Lower lobe of right lung (tissue), 2 donors: Measurements from ENCODE around the gene FRMD3. TPM values are rescaled to one million over a fixed set of nuclear protein-coding genes. Genes with fewer than 3 reads are reported as not detected.
"Not testable (repeated sequence)": the region's sequence is repeated elsewhere in the genome, so short reads cannot be mapped to it uniquely, and the experiment has no call there.

Experiments used
- ATAC-seq, 2 donors: fragments of 200-7000 bp; cut with Tn5 transposase; one replicate each; pipeline ENCODE4 v1.9.1; 2020 to 2022; ENCODE audit warnings: mild to moderate bottlenecking in 2 of 2, moderate library complexity in 2 of 2
- DNase-seq: peaks from one replicate; pipeline ENCODE4 v3.0.0-alpha.2; 2020
- H3K27ac ChIP-seq: fragments of 200-600 bp; one replicate; pipeline ENCODE4 v1.8.0; 2022
- H3K27me3 ChIP-seq: fragments of 200-600 bp; one replicate; pipeline ENCODE4 v1.8.0; 2022; ENCODE audit warnings: low read depth
- H3K36me3 ChIP-seq: fragments of 200-600 bp; one replicate; pipeline ENCODE4 v1.8.0; 2022; ENCODE audit warnings: mild to moderate bottlenecking
- H3K4me1 ChIP-seq: fragments of 200-600 bp; one replicate; pipeline ENCODE4 v1.8.0; 2022
- H3K4me3 ChIP-seq: fragments of 200-600 bp; one replicate; pipeline ENCODE4 v1.8.0; 2022; ENCODE audit warnings: mild to moderate bottlenecking
- H3K9me3 ChIP-seq: fragments of 200-600 bp; one replicate; pipeline ENCODE4 v1.8.0; 2022
- CTCF ChIP-seq: fragments of 200-600 bp; IDR thresholded peaks from one replicate; pipeline ENCODE4 v1.8.0; 2022; ENCODE audit warnings: antibody characterized with exemption, mild to moderate bottlenecking
- intact Hi-C: fragments of 100-400 bp; cut with DNase I; formaldehyde crosslinking; loops from one replicate; pipeline ENCODE4 v1.11.0; 2022
- total RNA-seq: library from RNA; stranded (reverse); fragmentation: NEBNext Ultra II Directional; extraction: Animal tissue kit (Norgen Biotek cat#: 25700); gene quantifications from one replicate; pipeline ENCODE4 v1.2.1, GENCODE V29; 2021
- donor health status: DM: no; HTN: yes; CAD: no; lungs with severe emphysema.

The FRMD3 gene
- total RNA-seq, 1 donor from 2014 or later: 9.7 TPM

GRCh38 chr9:83359039-83359438, 179.2 kb downstream of the FRMD3 start:
- intact Hi-C loops: no loop called here
- H3K27me3 ChIP-seq: no peaks in the 10 kb centered on the region
- no peaks in the 10 kb centered on the region for H3K4me1 ChIP-seq
- TF ChIP-seq CTCF: no peak
- no peaks in the 10 kb centered on the region for H3K36me3 ChIP-seq
- no peak overlapping the region for H3K27ac ChIP-seq
- DNase-seq (no peak), ATAC-seq (peak in 1 of 2 donors; percentile 71)
- no peak overlapping the region for H3K4me3 ChIP-seq
- no peaks in the 10 kb centered on the region for H3K9me3 ChIP-seq

- H3K36me3 ChIP-seq, H3K9me3 ChIP-seq, intact Hi-C loops, H3K27ac ChIP-seq, ATAC-seq, H3K4me3 ChIP-seq, H3K4me1 ChIP-seq, DNase-seq, H3K27me3 ChIP-seq: not testable (repeated sequence)
Measured at GRCh38 chr9:83358493-83358892, 179.7 kb downstream of the FRMD3 start.

GRCh38 chr9:83355729-83356151, 182.5 kb downstream of the FRMD3 start:
- H3K27ac ChIP-seq: no peak overlapping the region
- no peak for TF ChIP-seq CTCF
- H3K9me3 ChIP-seq: no peaks in the 10 kb centered on the region
- ATAC-seq (peak; percentile 41 to 51), DNase-seq (no peak)
- no peaks in the 10 kb centered on the region for H3K36me3 ChIP-seq
- no peak overlapping the region for H3K4me3 ChIP-seq
- no peaks in the 10 kb centered on the region for H3K27me3 ChIP-seq
- no peaks in the 10 kb centered on the region for H3K4me1 ChIP-seq
- intact Hi-C loops: no loop called here

GRCh38 chr9:83355024-83355444, 183.2 kb downstream of the FRMD3 start:
- DNase-seq (no peak), ATAC-seq (peak in 1 of 2 donors; percentile 12)
- H3K4me3 ChIP-seq: no peak overlapping the region
- no peaks in the 10 kb centered on the region for H3K4me1 ChIP-seq
- H3K9me3 ChIP-seq: no peaks in the 10 kb centered on the region
- TF ChIP-seq CTCF: no peak
- no peaks in the 10 kb centered on the region for H3K36me3 ChIP-seq
- no peaks in the 10 kb centered on the region for H3K27me3 ChIP-seq
- intact Hi-C loops: no loop called here
- H3K27ac ChIP-seq: no peak overlapping the region

- no peak for TF ChIP-seq CTCF
- H3K4me1 ChIP-seq: no peaks in the 10 kb centered on the region
- no peaks in the 10 kb centered on the region for H3K27me3 ChIP-seq
- no peaks in the 10 kb centered on the region for H3K36me3 ChIP-seq
- intact Hi-C loops: loop anchor here (10.0 kb wide), 1 partner anchor 176 kb away; no protein-coding TSS in a partner anchor
- DNase-seq (no peak), ATAC-seq (no peak)
- no peak overlapping the region for H3K4me3 ChIP-seq
- no peaks in the 10 kb centered on the region for H3K9me3 ChIP-seq
- H3K27ac ChIP-seq: no peak overlapping the region
Measured at GRCh38 chr9:83349031-83349430, 189.2 kb downstream of the FRMD3 start.

- ATAC-seq: no peak
Measured at GRCh38 chr9:83346655-83347420, 191.4 kb downstream of the FRMD3 start.

More at GRCh38 chr9:83346655-83347420, 191.4 kb downstream of the FRMD3 start:
- Histone ChIP-seq H3K4me1 (no peaks in the 10 kb centered on the region), H3K36me3 (no peaks in the 10 kb centered on the region), H3K27me3 (no peaks in the 10 kb centered on the region), H3K9me3 (no peaks in the 10 kb centered on the region), H3K4me3 (no peak overlapping the region), H3K27ac (no peak overlapping the region)
- no peak for DNase-seq
- TF ChIP-seq CTCF: no peak
- intact Hi-C loops: loop anchor here (10.0 kb wide), 1 partner anchor 178 kb away; no protein-coding TSS in a partner anchor
